Measurements from ENCODE around the gene IDS. TPM values are rescaled to one million over a fixed set of nuclear protein-coding genes. Genes with fewer than 3 reads are reported as not detected.
"Not testable (repeated sequence)": the region's sequence is repeated elsewhere in the genome, so short reads cannot be mapped to it uniquely, and the experiment has no call there.

IDS gene
- polyA plus RNA-seq, 1 donor = 45.0 TPM

- WGBS (ENCODE audit: insufficient coverage, low lambda C conversion rate) = no CpG with 5 or more reads among the region's 17 CpGs
- H3K36me3 ChIP-seq (ENCODE audit: control insufficient read depth, insufficient read depth, low read length) = peaks cover 40% of the 10 kb centered on the region
- not testable (repeated sequence) for H3K27me3 ChIP-seq (ENCODE audit: control insufficient read depth, insufficient read depth, low read length); H3K9me3 ChIP-seq (ENCODE audit: control insufficient read depth, low read depth, low read length); DNase-seq; H3K4me3 ChIP-seq (ENCODE audit: low read length); H3K27ac ChIP-seq (ENCODE audit: low read length)
- peaks cover 20% of the 10 kb centered on the region for H3K4me1 ChIP-seq (ENCODE audit: control insufficient read depth, insufficient read depth, low read length)
Observed at GRCh38 chrX:149488411-149489052, 16.6 kb downstream of the IDS start.

- Histone ChIP-seq H3K36me3 (ENCODE audit: control insufficient read depth, insufficient read depth, low read length) (peaks cover 39% of the 10 kb centered on the region), H3K4me1 (ENCODE audit: control insufficient read depth, insufficient read depth, low read length) (peaks cover 15% of the 10 kb centered on the region)
- not testable (repeated sequence) for H3K27me3 ChIP-seq (ENCODE audit: control insufficient read depth, insufficient read depth, low read length); H3K4me3 ChIP-seq (ENCODE audit: low read length); H3K27ac ChIP-seq (ENCODE audit: low read length); DNase-seq; H3K9me3 ChIP-seq (ENCODE audit: control insufficient read depth, low read depth, low read length)
- no CpG with 5 or more reads among the region's 9 CpGs for WGBS (ENCODE audit: insufficient coverage, low lambda C conversion rate)
Observed at GRCh38 chrX:149488008-149488407, 17.1 kb downstream of the IDS start.

- Histone ChIP-seq H3K27me3 (ENCODE audit: control insufficient read depth, insufficient read depth, low read length) (no peaks in the 10 kb centered on the region), H3K4me3 (ENCODE audit: low read length) (no peak overlapping the region), H3K4me1 (ENCODE audit: control insufficient read depth, insufficient read depth, low read length) (peaks cover 7% of the 10 kb centered on the region), H3K36me3 (ENCODE audit: control insufficient read depth, insufficient read depth, low read length) (peaks cover 45% of the 10 kb centered on the region), H3K27ac (ENCODE audit: low read length) (no peak overlapping the region), H3K9me3 (ENCODE audit: control insufficient read depth, low read depth, low read length) (peaks cover 4% of the 10 kb centered on the region)
- DNase-seq = no peak
- WGBS (ENCODE audit: insufficient coverage, low lambda C conversion rate) = no CpG with 5 or more reads among the region's 6 CpGs
Observed at GRCh38 chrX:149487292-149487691, 17.8 kb downstream of the IDS start.

- H3K36me3 ChIP-seq (ENCODE audit: control insufficient read depth, insufficient read depth, low read length) = peaks cover 8% of the 10 kb centered on the region
- no peak for DNase-seq
Observed at GRCh38 chrX:149476513-149476912, 28.6 kb downstream of the IDS start.

DNA sequence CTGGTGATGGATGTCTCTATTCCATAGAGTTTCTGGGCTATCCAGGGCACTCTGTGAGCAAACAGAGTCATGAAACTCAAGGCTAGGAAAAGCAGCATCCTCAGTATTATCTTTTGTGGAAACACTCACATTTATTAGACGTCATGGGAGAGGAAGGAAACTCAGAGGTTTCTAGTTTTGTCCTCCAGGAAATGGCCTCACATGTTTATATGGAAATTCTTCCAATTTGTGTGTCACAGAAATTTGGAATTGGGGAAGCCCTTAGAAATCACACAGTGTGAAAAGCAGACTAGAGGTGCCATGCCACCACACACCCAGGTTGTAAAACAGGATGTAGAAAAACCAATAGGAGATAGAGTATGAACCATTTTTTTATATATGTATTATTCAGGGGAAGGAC lies 31.1 kb downstream of the IDS start:
- H3K4me1 ChIP-seq (ENCODE audit: control insufficient read depth, insufficient read depth, low read length) = no peaks in the 10 kb centered on the region
- H3K27ac ChIP-seq (ENCODE audit: low read length) = no peak overlapping the region
- no peak for DNase-seq
- no CpG with 5 or more reads among the region's 1 CpG for WGBS (ENCODE audit: insufficient coverage, low lambda C conversion rate)
- H3K27me3 ChIP-seq (ENCODE audit: control insufficient read depth, insufficient read depth, low read length) = no peaks in the 10 kb centered on the region
- H3K9me3 ChIP-seq (ENCODE audit: control insufficient read depth, low read depth, low read length) = no peaks in the 10 kb centered on the region
- no peak overlapping the region for H3K4me3 ChIP-seq (ENCODE audit: low read length)
- H3K36me3 ChIP-seq (ENCODE audit: control insufficient read depth, insufficient read depth, low read length) = peaks cover 2% of the 10 kb centered on the region

More at GRCh38 chrX:149476513-149476912, 28.6 kb downstream of the IDS start:
- Histone ChIP-seq H3K27me3 (ENCODE audit: control insufficient read depth, insufficient read depth, low read length) (no peaks in the 10 kb centered on the region), H3K9me3 (ENCODE audit: control insufficient read depth, low read depth, low read length) (no peaks in the 10 kb centered on the region), H3K27ac (ENCODE audit: low read length) (no peak overlapping the region), H3K4me3 (ENCODE audit: low read length) (no peak overlapping the region), H3K4me1 (ENCODE audit: control insufficient read depth, insufficient read depth, low read length) (no peaks in the 10 kb centered on the region)
- WGBS (ENCODE audit: insufficient coverage, low lambda C conversion rate) = 100% methylated on average over 1 of the region's 2 CpGs

DNA sequence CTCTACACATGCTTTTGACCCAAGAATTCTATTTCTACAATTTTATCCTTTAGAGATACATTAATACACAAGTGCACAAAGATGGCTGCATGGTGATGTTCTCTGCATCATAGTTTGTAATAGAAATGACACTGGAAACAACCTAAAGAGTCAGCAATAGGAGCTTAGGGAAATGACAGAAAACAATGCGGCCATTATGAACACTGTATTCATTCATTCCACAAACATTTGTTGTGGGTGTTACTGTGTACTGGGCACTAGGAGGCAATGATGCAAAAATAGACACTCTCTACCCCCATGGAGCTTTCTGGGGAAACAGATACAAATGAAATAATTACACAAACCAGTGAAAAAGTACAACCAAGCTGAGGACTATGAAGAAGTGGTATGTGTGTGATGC lies 32.0 kb downstream of the IDS start:
- WGBS (ENCODE audit: insufficient coverage, low lambda C conversion rate) = no CpG with 5 or more reads among the region's 1 CpG
- DNase-seq = no peak
- peaks cover under 1% of the 10 kb centered on the region for H3K36me3 ChIP-seq (ENCODE audit: control insufficient read depth, insufficient read depth, low read length)
- no peaks in the 10 kb centered on the region for H3K27me3 ChIP-seq (ENCODE audit: control insufficient read depth, insufficient read depth, low read length)
- no peak overlapping the region for H3K4me3 ChIP-seq (ENCODE audit: low read length)
- no peak overlapping the region for H3K27ac ChIP-seq (ENCODE audit: low read length)
- no peaks in the 10 kb centered on the region for H3K9me3 ChIP-seq (ENCODE audit: control insufficient read depth, low read depth, low read length)
- no peaks in the 10 kb centered on the region for H3K4me1 ChIP-seq (ENCODE audit: control insufficient read depth, insufficient read depth, low read length)

- Histone ChIP-seq H3K4me1 (ENCODE audit: control insufficient read depth, insufficient read depth, low read length) (no peaks in the 10 kb centered on the region), H3K9me3 (ENCODE audit: control insufficient read depth, low read depth, low read length) (no peaks in the 10 kb centered on the region)
Observed at GRCh38 chrX:149472625-149473024, 32.5 kb downstream of the IDS start.

DNA sequence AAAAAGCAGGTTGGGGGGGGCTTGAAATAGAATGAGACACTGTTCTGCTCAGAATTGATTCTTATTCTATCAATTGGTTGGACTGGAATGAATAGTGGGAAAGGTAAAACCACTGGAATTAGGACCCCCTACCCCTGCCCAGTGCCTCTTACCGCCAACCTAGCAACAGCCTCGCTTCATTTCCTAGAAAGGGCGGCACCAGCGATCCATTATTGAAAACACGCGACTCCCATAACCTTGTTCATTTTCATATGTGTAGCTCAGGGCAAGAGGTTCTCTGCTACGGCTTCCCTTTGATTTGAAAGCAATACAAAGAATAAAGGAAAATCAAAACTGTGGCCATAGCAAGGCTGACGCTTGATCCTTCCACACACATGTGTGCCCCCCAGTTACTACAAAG lies 33.7 kb downstream of the IDS start:
- DNase-seq = no peak
- no CpG with 5 or more reads among the region's 8 CpGs for WGBS (ENCODE audit: insufficient coverage, low lambda C conversion rate)
- Histone ChIP-seq H3K4me3 (ENCODE audit: low read length) (no peak overlapping the region), H3K27me3 (ENCODE audit: control insufficient read depth, insufficient read depth, low read length) (no peaks in the 10 kb centered on the region), H3K9me3 (ENCODE audit: control insufficient read depth, low read depth, low read length) (no peaks in the 10 kb centered on the region), H3K27ac (ENCODE audit: low read length) (no peak overlapping the region), H3K36me3 (ENCODE audit: control insufficient read depth, insufficient read depth, low read length) (no peaks in the 10 kb centered on the region), H3K4me1 (ENCODE audit: control insufficient read depth, insufficient read depth, low read length) (no peaks in the 10 kb centered on the region)

More at GRCh38 chrX:149472625-149473024, 32.5 kb downstream of the IDS start:
- Histone ChIP-seq H3K36me3 (ENCODE audit: control insufficient read depth, insufficient read depth, low read length) (no peaks in the 10 kb centered on the region), H3K27ac (ENCODE audit: low read length) (no peak overlapping the region), H3K4me3 (ENCODE audit: low read length) (no peak overlapping the region), H3K27me3 (ENCODE audit: control insufficient read depth, insufficient read depth, low read length) (no peaks in the 10 kb centered on the region)
- no peak for DNase-seq

DNA sequence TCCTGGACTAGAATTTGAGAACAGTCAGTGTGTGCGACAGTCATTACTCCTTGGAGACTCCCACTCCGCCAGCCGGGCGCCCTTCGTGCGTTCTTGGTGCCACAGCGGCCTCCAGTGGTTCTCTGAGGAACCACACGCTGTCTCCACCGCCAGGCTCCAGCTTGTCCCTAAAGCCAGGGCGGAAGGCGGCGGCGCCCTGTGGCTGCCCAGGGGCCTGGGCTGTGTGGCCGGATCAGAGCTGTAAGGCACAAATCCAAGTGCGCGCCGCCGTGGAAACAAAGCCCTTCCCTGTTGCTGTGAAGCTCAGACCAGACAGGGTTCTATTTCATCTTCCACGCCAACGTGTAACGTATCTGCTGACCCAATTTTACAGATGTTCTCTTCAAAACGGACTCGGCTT lies 34.2 kb downstream of the IDS start:
- Histone ChIP-seq H3K9me3 (ENCODE audit: control insufficient read depth, low read depth, low read length) (no peaks in the 10 kb centered on the region), H3K27ac (ENCODE audit: low read length) (no peak overlapping the region), H3K4me3 (ENCODE audit: low read length) (no peak overlapping the region), H3K36me3 (ENCODE audit: control insufficient read depth, insufficient read depth, low read length) (no peaks in the 10 kb centered on the region), H3K4me1 (ENCODE audit: control insufficient read depth, insufficient read depth, low read length) (no peaks in the 10 kb centered on the region), H3K27me3 (ENCODE audit: control insufficient read depth, insufficient read depth, low read length) (no peaks in the 10 kb centered on the region)
- peak; percentile 35 to 57 for DNase-seq
- no CpG with 5 or more reads among the region's 23 CpGs for WGBS (ENCODE audit: insufficient coverage, low lambda C conversion rate)

DNA sequence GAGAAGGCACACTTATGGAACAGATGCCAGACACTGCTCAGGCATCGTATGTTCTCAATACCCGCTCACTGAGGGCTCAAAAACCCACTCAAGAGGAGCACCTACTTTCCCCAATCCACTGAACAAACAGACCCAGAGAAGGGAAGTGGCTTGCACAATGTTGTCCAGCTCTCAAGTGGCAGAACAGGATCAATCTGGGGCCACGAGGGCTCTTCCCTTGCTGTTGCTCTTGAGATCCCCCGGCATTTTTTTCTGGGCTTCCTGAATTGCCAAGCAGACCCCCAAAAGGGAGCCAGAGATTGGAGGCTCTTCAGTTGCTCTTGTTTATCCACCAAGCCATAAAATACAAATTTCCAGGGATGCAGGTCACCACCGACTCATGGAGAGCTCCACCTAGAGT lies 35.7 kb downstream of the IDS start:
- no peak for DNase-seq
- no peaks in the 10 kb centered on the region for H3K27me3 ChIP-seq (ENCODE audit: control insufficient read depth, insufficient read depth, low read length)
- no peak overlapping the region for H3K4me3 ChIP-seq (ENCODE audit: low read length)
- H3K9me3 ChIP-seq (ENCODE audit: control insufficient read depth, low read depth, low read length) = no peaks in the 10 kb centered on the region
- no peak overlapping the region for H3K27ac ChIP-seq (ENCODE audit: low read length)
- H3K4me1 ChIP-seq (ENCODE audit: control insufficient read depth, insufficient read depth, low read length) = no peaks in the 10 kb centered on the region
- WGBS (ENCODE audit: insufficient coverage, low lambda C conversion rate) = no CpG with 5 or more reads among the region's 5 CpGs
- H3K36me3 ChIP-seq (ENCODE audit: control insufficient read depth, insufficient read depth, low read length) = no peaks in the 10 kb centered on the region

DNA sequence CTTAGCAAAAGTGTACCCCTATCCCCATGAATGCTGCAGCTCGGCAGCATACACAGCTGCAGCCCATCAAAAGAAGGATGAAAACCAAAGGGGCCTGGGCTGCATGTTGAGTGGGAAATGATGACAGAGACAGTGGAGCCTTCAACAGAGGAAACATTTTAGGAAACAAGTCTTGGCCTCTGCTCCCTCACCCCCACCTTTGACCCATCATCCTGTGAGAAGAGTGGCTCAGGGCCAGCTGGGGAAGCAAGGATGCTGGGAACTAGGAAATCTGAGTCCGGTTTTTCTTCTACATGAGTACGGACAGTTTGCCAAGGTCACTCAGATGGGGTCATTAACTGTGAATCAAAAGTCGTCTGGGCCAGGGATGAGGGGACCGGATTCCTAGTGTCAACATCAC lies 37.2 kb downstream of the IDS start:
- no peak overlapping the region for H3K27ac ChIP-seq (ENCODE audit: low read length)
- H3K27me3 ChIP-seq (ENCODE audit: control insufficient read depth, insufficient read depth, low read length) = no peaks in the 10 kb centered on the region
- no CpG with 5 or more reads among the region's 5 CpGs for WGBS (ENCODE audit: insufficient coverage, low lambda C conversion rate)
- DNase-seq = no peak
- H3K4me3 ChIP-seq (ENCODE audit: low read length) = no peak overlapping the region
- no peaks in the 10 kb centered on the region for H3K4me1 ChIP-seq (ENCODE audit: control insufficient read depth, insufficient read depth, low read length)
- H3K9me3 ChIP-seq (ENCODE audit: control insufficient read depth, low read depth, low read length) = no peaks in the 10 kb centered on the region
- no peaks in the 10 kb centered on the region for H3K36me3 ChIP-seq (ENCODE audit: control insufficient read depth, insufficient read depth, low read length)

Measured in large intestine (tissue), 3 donors.